T-cell (primary cell): ENCODE data around the gene UNC13A. TPM values are rescaled to one million over a fixed set of nuclear protein-coding genes. Genes with fewer than 3 reads are reported as not detected.

Experiments
- ATAC-seq, 4 experiments: fragments of 200-7000 bp in 3 of 4; fragments of 150-1000 bp in 1 of 4; cut with Tn5 transposase; replicated peaks in 1 of 4; 1 replicate in 3 of 4; 2 replicates in 1 of 4; pipeline ENCODE4 v1.10.0; 2021; ENCODE audit warnings: moderate library complexity in 3 of 4, mild to moderate bottlenecking in 2 of 4, moderate number of reproducible peaks in 1 of 4
- CTCF ChIA-PET, 2 donors: fragments of 300-600 bp; sonication (Branson Sonifier 250); formaldehyde crosslinking; loops; one replicate each; lab custom pipeline; 2022; ENCODE audit warnings: antibody characterized with exemption in 2 of 2; lab: Charles Lee
- POLR2A ChIA-PET, 2 donors: fragments of 300-600 bp; sonication (Branson Sonifier 250); formaldehyde crosslinking; loops; one replicate each; lab custom pipeline; 2022; ENCODE audit warnings: antibody characterized with exemption in 2 of 2; lab: Charles Lee
- DNase-seq, 35 experiments: peaks; one replicate each; pipeline versions ENCODE4 v3.0.0 to v3.0.0-alpha.2; 2013 to 2023
- H3K27ac ChIP-seq: one replicate; pipeline ENCODE4 v1.5.1; 2013; ENCODE audit warnings: low read length
- H3K27me3 ChIP-seq, 2 experiments: replicated peaks in 1 of 2; 1 replicate in 1 of 2; 2 replicates in 1 of 2; pipeline versions ENCODE4 v1.6.1 to v1.7.0; 2013; ENCODE audit warnings: low read length in 1 of 2, mixed read lengths in 1 of 2; ENCODE audit not compliant: control insufficient read depth in 2 of 2, insufficient read depth in 2 of 2; ENCODE audit errors: extremely low read depth in 1 of 2
- H3K36me3 ChIP-seq, 2 donors: 1 replicate in 1 of 2; 2 replicates in 1 of 2; pipeline versions ENCODE4 v1.6.1 to v1.7.0; 2013; ENCODE audit warnings: low read length in 1 of 2; ENCODE audit not compliant: control insufficient read depth in 2 of 2, insufficient read depth in 1 of 2; ENCODE audit errors: extremely low read depth in 1 of 2
- H3K4me1 ChIP-seq, 2 experiments: 1 replicate in 1 of 2; 2 replicates in 1 of 2; pipeline versions ENCODE4 v1.6.1 to v1.7.0; 2013; ENCODE audit warnings: low read length in 2 of 2, mixed read lengths in 1 of 2; ENCODE audit not compliant: insufficient read depth in 2 of 2, control insufficient read depth in 1 of 2; ENCODE audit errors: extremely low read depth in 1 of 2
- H3K4me3 ChIP-seq, 2 donors: 1 replicate in 1 of 2; 2 replicates in 1 of 2; pipeline versions ENCODE4 v1.5.1 to v1.7.0; 2013; ENCODE audit warnings: mild to moderate bottlenecking in 2 of 2, low read length in 1 of 2, moderate library complexity in 1 of 2; ENCODE audit not compliant: control insufficient read depth in 1 of 2; ENCODE audit errors: extremely low read depth in 1 of 2
- H3K9me3 ChIP-seq: 2 replicates; pipeline ENCODE4 v1.7.0; 2013
- H3K27ac Mint-ChIP-seq, 2 donors: one replicate each; pipeline ENCODE4 v1.8.0; 2020 to 2021; ENCODE audit warnings: mild to moderate bottlenecking in 2 of 2, mixed read lengths in 2 of 2
- H3K27me3 Mint-ChIP-seq, 2 donors: one replicate each; pipeline ENCODE4 v1.8.0; 2021 to 2022; ENCODE audit warnings: mixed read lengths in 2 of 2
- H3K36me3 Mint-ChIP-seq: one replicate; pipeline ENCODE4 v1.8.0; 2021; ENCODE audit warnings: mixed read lengths
- H3K4me1 Mint-ChIP-seq, 3 donors: one replicate each; pipeline ENCODE4 v1.8.0; 2020 to 2022; ENCODE audit warnings: mixed read lengths in 3 of 3, mild to moderate bottlenecking in 1 of 3
- H3K4me3 Mint-ChIP-seq, 3 donors: one replicate each; pipeline ENCODE4 v1.8.0; 2020 to 2022; ENCODE audit warnings: mild to moderate bottlenecking in 3 of 3, mixed read lengths in 3 of 3, moderate library complexity in 3 of 3
- H3K9me3 Mint-ChIP-seq, 3 donors: one replicate each; pipeline ENCODE4 v1.8.0; 2020 to 2022; ENCODE audit warnings: mixed read lengths in 3 of 3
- WGBS: methylation state at CpG from one replicate; pipeline ENCODE4 v1.1.5; 2013; ENCODE audit warnings: missing lambda C conversion rate; ENCODE audit not compliant: insufficient coverage; 5-methylcytosine and 5-hydroxymethylcytosine counted together
- total RNA-seq, 35 experiments: library from RNA in 6 of 35; stranded (reverse) in 6 of 35; fragments of 120-200 nt in 1 of 35; gene quantifications; one replicate each; pipeline versions ENCODE4 v1.2.1 to v1.2.4 and lab custom pipeline; 2013 to 2026

Gene UNC13A
- total RNA-seq, 5 donors from 2014 or later (not counting 1 experiment from before 2014, with no cell fraction given) = 0.07 to 0.18 (median 0.13) TPM; not detected in 1

GRCh38 chr19:17625043-17625442 lies 63.1 kb downstream of the UNC13A start:
- H3K36me3 Mint-ChIP-seq = no peaks in the 10 kb centered on the region
- no peak overlapping the region for H3K4me3 ChIP-seq
- H3K4me1 Mint-ChIP-seq = peaks cover 0 to 10% (median 0%) of the 10 kb centered on the region in 3 donors
- no peak overlapping the region for H3K4me3 Mint-ChIP-seq
- H3K9me3 ChIP-seq = peaks cover 2% of the 10 kb centered on the region
- H3K27ac ChIP-seq = no peak overlapping the region
- no peak for DNase-seq
- ChIA-PET CTCF (no interaction called here), POLR2A (no interaction called here)
- no peaks in the 10 kb centered on the region for H3K4me1 ChIP-seq
- no peak overlapping the region for H3K27ac Mint-ChIP-seq
- H3K27me3 Mint-ChIP-seq = peaks cover 0 to 8% of the 10 kb centered on the region in 2 donors
- WGBS = 100% methylated on average over 1 of the region's 1 CpG
- no peaks in the 10 kb centered on the region for H3K36me3 ChIP-seq
- H3K9me3 Mint-ChIP-seq = peaks cover 0 to 7% (median 0%) of the 10 kb centered on the region in 3 donors
- peaks cover 0 to 22% of the 10 kb centered on the region in 2 experiments for H3K27me3 ChIP-seq
- no peak for ATAC-seq

- H3K36me3 ChIP-seq = no peaks in the 10 kb centered on the region
- ChIA-PET CTCF (no interaction called here), POLR2A (no interaction called here)
- Mint-ChIP-seq H3K36me3 (no peaks in the 10 kb centered on the region), H3K4me3 (no peak overlapping the region), H3K4me1 (peaks cover 0 to 10% (median 0%) of the 10 kb centered on the region in 3 donors), H3K27me3 (peaks cover 0 to 8% of the 10 kb centered on the region in 2 donors), H3K27ac (no peak overlapping the region), H3K9me3 (peaks cover 0 to 7% (median 0%) of the 10 kb centered on the region in 3 donors)
- no peak for DNase-seq
- H3K27me3 ChIP-seq = peaks cover 0 to 28% of the 10 kb centered on the region in 2 experiments
- 90% methylated on average over 15 of the region's 16 CpGs for WGBS
- H3K4me3 ChIP-seq = no peak overlapping the region
- no peak for ATAC-seq
- no peaks in the 10 kb centered on the region for H3K4me1 ChIP-seq
- no peak overlapping the region for H3K27ac ChIP-seq
- peaks cover 2% of the 10 kb centered on the region for H3K9me3 ChIP-seq
These were observed 63.7 kb downstream of the UNC13A start for GRCh38 chr19:17624314-17624991.

DNA sequence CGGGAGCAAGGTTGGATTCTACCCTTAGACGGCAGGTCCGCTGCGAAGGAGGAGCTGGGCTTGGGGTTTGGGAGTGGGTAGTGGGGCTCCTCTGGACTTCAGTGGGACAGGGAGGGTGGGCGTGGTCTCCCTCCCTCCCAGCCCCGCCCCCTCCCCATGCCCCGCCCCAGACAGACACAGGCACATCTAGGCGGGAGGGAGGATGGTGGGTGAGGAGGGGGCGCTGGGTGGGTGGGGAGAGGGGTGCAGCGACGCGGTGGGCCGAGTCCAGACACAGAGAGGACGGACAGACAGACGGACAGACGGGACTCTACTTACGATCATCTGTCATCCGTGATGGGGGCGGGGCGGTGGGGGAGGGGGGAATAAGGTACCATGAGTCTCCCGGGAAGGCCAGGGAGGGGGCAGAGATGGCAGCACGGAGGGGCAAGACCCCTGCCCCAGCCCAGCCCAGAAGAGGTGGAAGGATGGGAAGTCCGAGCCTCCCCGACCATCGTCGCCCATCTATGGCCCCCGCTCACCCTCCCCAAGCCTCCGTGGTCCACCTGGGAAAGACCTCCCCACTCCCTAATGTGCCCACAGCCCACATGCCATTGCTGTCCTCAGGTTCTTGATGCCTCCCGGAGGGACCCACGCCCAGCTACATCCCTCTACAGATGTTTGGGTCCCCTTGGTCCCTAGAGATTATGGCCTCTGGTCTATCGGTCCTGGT lies 64.8 kb downstream of the UNC13A start:
- POLR2A ChIA-PET = no interaction called here
- CTCF ChIA-PET = no interaction called here

DNA sequence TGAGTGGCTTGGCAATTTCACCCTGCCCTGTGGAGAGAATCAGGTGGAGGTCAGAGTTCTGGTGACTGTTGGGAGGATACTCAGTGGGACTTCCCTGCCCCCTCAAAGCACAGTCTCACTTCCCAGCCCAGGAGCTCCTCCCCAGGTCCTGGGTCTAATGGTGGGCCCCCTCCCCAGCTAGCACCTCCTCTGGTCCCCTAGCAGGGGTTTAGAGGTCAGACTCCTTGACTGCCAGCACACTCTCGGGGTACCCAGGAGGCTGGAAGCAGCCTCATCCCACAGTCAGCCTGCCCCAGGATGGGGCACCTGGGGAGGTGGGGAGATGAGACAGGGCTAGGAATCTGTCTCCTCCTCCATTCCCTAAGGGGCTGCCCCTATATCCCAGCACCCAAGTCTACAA lies 67.5 kb downstream of the UNC13A start:
- H3K36me3 ChIP-seq = no peaks in the 10 kb centered on the region

More for the DNA sequence above, 64.8 kb downstream of the UNC13A start:
- Mint-ChIP-seq H3K27me3 (peaks cover 7 to 12% of the 10 kb centered on the region in 2 donors), H3K4me3 (no peak overlapping the region), H3K36me3 (no peaks in the 10 kb centered on the region), H3K9me3 (peaks cover 0 to 7% (median 0%) of the 10 kb centered on the region in 3 donors), H3K4me1 (peaks cover 0 to 10% (median 0%) of the 10 kb centered on the region in 3 donors), H3K27ac (no peak overlapping the region)
- DNase-seq (no peak), ATAC-seq (no peak)
- no peak overlapping the region for H3K27ac ChIP-seq
- H3K27me3 ChIP-seq = peaks cover 0 to 38% of the 10 kb centered on the region in 2 experiments
- no peaks in the 10 kb centered on the region for H3K36me3 ChIP-seq
- no peaks in the 10 kb centered on the region for H3K4me1 ChIP-seq
- H3K4me3 ChIP-seq = no peak overlapping the region
- WGBS = 91% methylated on average over 6 of the region's 31 CpGs
- H3K9me3 ChIP-seq = peaks cover 2% of the 10 kb centered on the region

GRCh38 chr19:17618936-17619335 lies 69.2 kb downstream of the UNC13A start:
- POLR2A ChIA-PET = no interaction called here
- no peak for ATAC-seq
- no peak overlapping the region for H3K4me3 Mint-ChIP-seq

More for the DNA sequence above, 67.5 kb downstream of the UNC13A start:
- CTCF ChIA-PET = no interaction called here
- no peak for DNase-seq
- peaks cover 2 to 16% (median 4%) of the 10 kb centered on the region in 3 donors for H3K4me1 Mint-ChIP-seq
- Histone ChIP-seq H3K4me3 (no peak overlapping the region), H3K9me3 (peaks cover 2% of the 10 kb centered on the region), H3K27me3 (peaks cover 0 to 57% of the 10 kb centered on the region in 2 experiments), H3K4me1 (peaks cover 0 to 11% of the 10 kb centered on the region in 2 experiments), H3K27ac (no peak overlapping the region)
- H3K9me3 Mint-ChIP-seq = peaks cover 0 to 7% (median 0%) of the 10 kb centered on the region in 3 donors
- H3K4me3 Mint-ChIP-seq = no peak overlapping the region
- POLR2A ChIA-PET = no interaction called here
- H3K27me3 Mint-ChIP-seq = peaks cover 20 to 31% of the 10 kb centered on the region in 2 donors
- no CpG with 5 or more reads among the region's 1 CpG for WGBS
- no peaks in the 10 kb centered on the region for H3K36me3 Mint-ChIP-seq
- no peak overlapping the region for H3K27ac Mint-ChIP-seq
- no peak for ATAC-seq

DNA sequence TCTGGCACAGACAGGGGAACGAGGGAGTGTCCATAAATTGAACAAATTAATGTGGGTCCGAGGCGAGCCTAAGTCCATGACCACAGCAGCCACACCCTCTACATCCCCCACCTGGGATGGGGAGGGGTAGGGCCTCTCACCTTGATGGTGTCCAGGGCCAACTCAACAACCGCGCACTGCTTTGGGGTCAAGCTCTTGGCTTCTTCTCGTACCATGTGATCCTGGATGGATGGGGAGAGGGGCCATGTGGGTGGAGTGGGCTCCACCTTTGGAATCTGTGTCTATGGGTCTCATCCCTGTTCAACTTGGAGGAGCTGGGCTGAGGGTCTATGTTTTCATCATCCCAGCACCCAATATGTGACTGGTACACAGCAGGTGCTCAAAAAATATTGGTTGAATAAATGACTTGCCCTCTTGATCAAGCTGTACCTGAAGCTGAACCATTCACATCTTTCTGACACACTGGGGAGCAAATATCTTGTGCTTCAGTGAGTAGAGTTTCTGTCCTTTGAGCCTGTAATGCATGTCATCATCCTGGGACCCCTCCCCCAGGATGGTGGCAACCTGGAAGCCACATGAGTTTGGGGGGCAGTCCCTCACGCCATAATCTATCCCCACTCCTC lies 69.8 kb downstream of the UNC13A start:
- Mint-ChIP-seq H3K9me3 (peaks cover 0 to 7% (median 0%) of the 10 kb centered on the region in 3 donors), H3K27ac (no peak overlapping the region), H3K4me3 (no peak overlapping the region), H3K36me3 (no peaks in the 10 kb centered on the region), H3K27me3 (peaks cover 26 to 39% of the 10 kb centered on the region in 2 donors), H3K4me1 (peaks cover 2 to 16% (median 4%) of the 10 kb centered on the region in 3 donors)
- Histone ChIP-seq H3K9me3 (peaks cover 2% of the 10 kb centered on the region), H3K4me3 (no peak overlapping the region), H3K36me3 (no peaks in the 10 kb centered on the region), H3K4me1 (peaks cover 0 to 11% of the 10 kb centered on the region in 2 experiments), H3K27ac (no peak overlapping the region), H3K27me3 (peaks cover 0 to 70% of the 10 kb centered on the region in 2 experiments)
- CTCF ChIA-PET = no interaction called here
- POLR2A ChIA-PET = no interaction called here
- no peak for DNase-seq
- no peak for ATAC-seq
- 100% methylated on average over 1 of the region's 7 CpGs for WGBS

More at GRCh38 chr19:17618936-17619335, 69.2 kb downstream of the UNC13A start:
- no peak overlapping the region for H3K27ac ChIP-seq
- H3K36me3 ChIP-seq = no peaks in the 10 kb centered on the region
- no peaks in the 10 kb centered on the region for H3K36me3 Mint-ChIP-seq
- peaks cover 0 to 11% of the 10 kb centered on the region in 2 experiments for H3K4me1 ChIP-seq
- H3K27me3 Mint-ChIP-seq = peaks cover 24 to 38% of the 10 kb centered on the region in 2 donors
- H3K4me1 Mint-ChIP-seq = peaks cover 2 to 16% (median 4%) of the 10 kb centered on the region in 3 donors
- WGBS = no CpG with 5 or more reads among the region's 2 CpGs
- CTCF ChIA-PET = interaction anchor here in 1 of 2 donors (0.6 kb wide), 1 partner anchor 732 kb away, joined by 4 read pairs; no protein-coding TSS in a partner anchor
- peaks cover 0 to 7% (median 0%) of the 10 kb centered on the region in 3 donors for H3K9me3 Mint-ChIP-seq
- peaks cover 0 to 71% of the 10 kb centered on the region in 2 experiments for H3K27me3 ChIP-seq
- H3K27ac Mint-ChIP-seq = no peak overlapping the region
- DNase-seq = no peak
- peaks cover 2% of the 10 kb centered on the region for H3K9me3 ChIP-seq
- no peak overlapping the region for H3K4me3 ChIP-seq
